Retinal pigment epithelial cell (primary cell): ENCODE measurements around the gene CCNQ.

Experiments
- DNase-seq: peaks from one replicate; pipeline ENCODE4 v3.0.0-alpha.2; 2010; ENCODE audit warnings: low read depth
- H3K4me3 ChIP-seq: 2 replicates; pipeline ENCODE4 v1.5.1; 2011; ENCODE audit warnings: mild to moderate bottlenecking, low read length, control low read depth, moderate library complexity
- TF ChIP-seq, protein P1 (sequence below): conservative IDR thresholded peaks from 2 replicates; pipeline ENCODE4 v1.5.1; 2011; ENCODE audit warnings: low read depth, low read length, control low read depth, inconsistent platforms

Gene CCNQ

GRCh38 chrX:153554519-153555167, 44.3 kb downstream of the CCNQ start:
- DNase-seq = no peak
- H3K4me3 ChIP-seq = no peak overlapping the region
- TF ChIP-seq, protein P1, sequence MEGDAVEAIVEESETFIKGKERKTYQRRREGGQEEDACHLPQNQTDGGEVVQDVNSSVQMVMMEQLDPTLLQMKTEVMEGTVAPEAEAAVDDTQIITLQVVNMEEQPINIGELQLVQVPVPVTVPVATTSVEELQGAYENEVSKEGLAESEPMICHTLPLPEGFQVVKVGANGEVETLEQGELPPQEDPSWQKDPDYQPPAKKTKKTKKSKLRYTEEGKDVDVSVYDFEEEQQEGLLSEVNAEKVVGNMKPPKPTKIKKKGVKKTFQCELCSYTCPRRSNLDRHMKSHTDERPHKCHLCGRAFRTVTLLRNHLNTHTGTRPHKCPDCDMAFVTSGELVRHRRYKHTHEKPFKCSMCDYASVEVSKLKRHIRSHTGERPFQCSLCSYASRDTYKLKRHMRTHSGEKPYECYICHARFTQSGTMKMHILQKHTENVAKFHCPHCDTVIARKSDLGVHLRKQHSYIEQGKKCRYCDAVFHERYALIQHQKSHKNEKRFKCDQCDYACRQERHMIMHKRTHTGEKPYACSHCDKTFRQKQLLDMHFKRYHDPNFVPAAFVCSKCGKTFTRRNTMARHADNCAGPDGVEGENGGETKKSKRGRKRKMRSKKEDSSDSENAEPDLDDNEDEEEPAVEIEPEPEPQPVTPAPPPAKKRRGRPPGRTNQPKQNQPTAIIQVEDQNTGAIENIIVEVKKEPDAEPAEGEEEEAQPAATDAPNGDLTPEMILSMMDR = peak; percentile 73

DNA sequence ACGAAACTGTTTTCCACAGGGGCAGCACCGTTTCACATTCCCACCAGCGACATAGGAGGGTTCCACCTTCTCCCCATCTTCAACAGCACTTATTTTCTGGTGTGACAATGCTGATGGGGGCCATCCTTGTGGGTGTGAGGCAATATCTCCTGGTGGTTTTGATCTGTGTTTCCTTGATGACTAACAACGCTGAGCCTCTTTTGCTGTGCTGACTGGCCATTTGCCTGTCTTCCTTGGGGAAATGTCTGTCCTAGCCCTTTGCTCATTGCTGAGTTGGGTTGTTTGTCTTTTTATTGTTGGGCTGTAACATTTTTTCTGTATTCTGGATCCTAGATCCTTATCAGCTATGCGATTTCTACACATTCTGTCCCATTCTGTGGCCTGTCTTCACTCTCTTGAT, 47.8 kb downstream of the CCNQ start:
- no peak for DNase-seq
- no peak overlapping the region for H3K4me3 ChIP-seq
- TF ChIP-seq, protein P1 = no peak

DNA sequence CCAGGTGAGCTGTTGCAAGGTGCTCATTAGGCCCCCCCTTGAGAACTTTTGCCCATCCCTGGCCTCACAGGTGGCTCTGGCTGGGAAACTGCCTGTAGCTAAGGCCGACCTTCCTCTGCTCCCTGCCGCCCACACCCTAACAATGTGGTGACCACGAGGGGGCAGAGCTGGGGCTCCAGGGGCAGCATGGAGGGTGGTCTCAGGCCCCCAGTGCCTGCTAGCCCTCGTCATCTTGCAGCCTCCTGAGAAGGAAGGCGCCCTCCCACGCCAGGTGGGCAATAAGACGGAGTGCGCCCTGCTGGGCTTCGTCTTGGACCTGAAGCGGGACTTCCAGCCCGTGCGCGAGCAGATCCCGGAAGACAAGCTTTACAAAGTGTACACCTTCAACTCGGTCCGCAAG, 49.1 kb downstream of the CCNQ start:
- TF ChIP-seq, protein P1 = no peak
- DNase-seq = no peak
- H3K4me3 ChIP-seq = no peak overlapping the region

DNA sequence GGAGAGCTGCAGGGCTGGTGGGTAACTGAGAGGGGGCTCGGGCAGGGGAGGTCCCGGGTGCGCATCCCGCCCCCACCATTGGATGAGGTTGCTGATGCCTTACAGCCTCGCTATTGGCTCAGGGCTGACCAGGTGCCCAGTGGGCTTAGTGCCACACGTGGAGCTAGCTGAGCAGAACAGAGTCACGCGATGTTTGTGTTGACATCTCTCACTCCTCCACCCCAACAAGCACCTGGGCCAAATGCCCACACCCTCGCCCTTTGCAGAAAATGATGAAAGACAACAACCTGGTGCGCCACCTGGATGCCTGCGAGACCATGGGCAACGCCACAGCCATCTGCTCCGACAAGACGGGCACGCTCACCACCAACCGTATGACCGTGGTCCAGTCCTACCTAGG, 49.7 kb downstream of the CCNQ start:
- TF ChIP-seq, protein P1 = no peak
- DNase-seq = no peak
- H3K4me3 ChIP-seq = no peak overlapping the region

DNA sequence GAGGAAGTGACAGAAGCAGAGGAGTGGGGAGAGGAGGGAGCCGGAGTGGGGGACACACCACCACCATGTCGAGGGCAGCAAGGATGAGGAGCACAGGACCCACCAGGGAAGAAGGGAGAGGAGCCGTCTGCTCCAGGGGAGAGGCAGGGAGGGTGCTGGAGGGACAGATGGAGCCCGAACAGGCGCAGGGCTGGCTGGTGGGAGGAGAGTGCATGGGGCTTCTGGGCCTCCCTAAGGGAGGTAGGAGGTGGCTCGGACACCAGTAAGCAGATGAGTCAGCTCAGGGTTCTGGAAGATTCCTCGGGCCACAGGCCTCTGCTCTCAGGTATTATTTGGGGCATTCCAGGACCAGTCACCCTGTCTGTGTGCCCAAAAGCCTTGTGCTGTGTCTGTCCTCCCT, 51.7 kb downstream of the CCNQ start:
- DNase-seq = no peak
- TF ChIP-seq, protein P1 = no peak
- no peak overlapping the region for H3K4me3 ChIP-seq

- no peak overlapping the region for H3K4me3 ChIP-seq
- TF ChIP-seq, protein P1 = no peak
- DNase-seq = no peak
These were observed 52.6 kb downstream of the CCNQ start for GRCh38 chrX:153546386-153546785.

DNA sequence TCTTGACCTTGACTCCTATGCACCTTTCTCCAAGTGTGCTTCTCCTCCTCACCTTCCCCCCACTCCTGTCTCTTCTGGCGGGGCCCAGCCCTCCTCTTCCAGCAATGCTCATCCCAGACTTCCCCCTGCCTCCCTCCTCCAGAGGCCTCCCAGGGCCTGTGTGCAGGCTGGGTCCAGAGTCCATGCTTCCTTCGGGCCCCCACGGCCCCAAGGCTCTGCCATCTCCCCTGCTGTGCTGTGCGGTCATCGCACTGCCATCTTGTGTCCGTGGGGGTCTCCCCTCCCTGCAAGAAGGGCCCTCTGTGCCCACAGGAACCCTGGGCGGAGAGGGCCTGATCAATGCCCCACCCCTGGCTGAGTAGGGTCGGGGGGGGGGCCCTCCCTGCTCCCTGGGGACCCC, 54.2 kb downstream of the CCNQ start:
- TF ChIP-seq, protein P1 = no peak
- no peak overlapping the region for H3K4me3 ChIP-seq
- no peak for DNase-seq
